Kasumi-1 (cell line): ENCODE results near the gene CEP78.
A peak's percentile ranks its signal among the peaks of the same experiment; 100 is the strongest.
"Not testable (repeated sequence)": the region's sequence is repeated elsewhere in the genome, so short reads cannot be mapped to it uniquely, and the experiment has no call there.

Source experiments
- DNase-seq, 2 experiments: peaks; one replicate each; lab custom pipeline; 2025; lab: John Stamatoyannopoulos, UW

CEP78 gene

GRCh38 chr9:78235256-78235761, 566 bp upstream of the CEP78 start:
- DNase-seq: no peak

DNA sequence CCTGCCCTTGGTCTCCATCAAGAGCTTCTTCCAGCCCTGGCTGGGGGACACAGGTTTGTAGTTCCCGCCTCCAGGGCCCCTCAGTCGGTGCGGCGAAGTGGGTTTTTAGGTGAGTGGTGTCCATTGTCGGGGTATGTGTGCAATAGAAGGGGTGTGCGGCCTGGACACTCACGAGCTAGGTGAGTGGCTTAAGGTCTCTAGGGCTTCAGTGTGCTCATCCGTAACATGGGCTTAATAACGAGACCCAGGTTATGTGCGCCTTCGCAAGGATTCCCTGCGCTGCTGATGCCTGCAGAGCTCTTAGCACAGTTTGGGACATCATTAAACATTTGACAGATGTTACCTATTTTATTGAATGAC, 656 bp downstream of the CEP78 start:
- DNase-seq: no peak

DNA sequence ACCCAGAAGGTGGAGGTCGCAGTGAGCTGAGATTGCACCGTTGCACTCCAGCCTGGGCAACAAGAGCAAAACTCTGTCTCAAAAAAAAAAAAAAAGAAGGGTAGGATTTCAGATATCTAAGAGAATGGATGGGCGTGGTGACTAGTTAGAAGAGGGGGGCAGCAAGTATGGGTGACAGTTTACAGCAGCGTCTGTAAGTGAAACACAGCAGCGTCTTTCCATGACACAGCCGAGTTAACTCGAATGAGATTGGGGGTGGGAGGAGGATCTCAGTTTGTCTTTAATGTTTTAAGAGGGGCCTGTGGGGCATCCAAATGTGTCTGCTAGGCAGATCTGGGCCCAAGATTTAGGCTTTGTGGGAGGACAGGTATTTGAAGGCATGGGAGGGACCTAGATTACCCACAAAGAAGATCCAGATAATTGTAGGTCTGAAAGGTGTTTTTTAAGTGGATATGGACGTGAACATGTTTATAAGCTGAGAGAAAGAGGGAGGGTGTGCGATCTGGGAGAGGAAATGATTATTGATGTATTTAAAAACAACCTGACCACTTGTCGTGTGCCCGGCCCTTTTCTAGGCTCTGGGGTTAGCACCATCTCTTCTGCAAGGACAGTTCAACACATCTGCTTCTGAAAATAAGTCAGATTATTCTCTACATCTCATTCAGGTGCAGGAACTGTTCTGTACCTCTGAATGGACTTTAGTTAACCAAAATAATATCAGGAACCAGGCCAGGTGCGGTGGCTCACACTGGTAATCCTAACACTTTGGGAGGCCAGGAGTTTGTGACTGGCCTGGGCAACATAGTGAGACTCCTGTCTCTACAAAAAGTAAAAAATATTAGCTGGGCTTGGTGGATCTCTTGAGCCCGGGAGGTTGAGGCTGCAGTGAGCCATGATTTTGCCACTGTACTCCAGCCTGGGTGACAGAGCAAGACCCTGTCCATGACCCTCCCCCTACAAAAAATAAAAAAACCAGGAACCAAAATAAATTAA, 2.5 kb downstream of the CEP78 start:
- no peak for DNase-seq

DNA sequence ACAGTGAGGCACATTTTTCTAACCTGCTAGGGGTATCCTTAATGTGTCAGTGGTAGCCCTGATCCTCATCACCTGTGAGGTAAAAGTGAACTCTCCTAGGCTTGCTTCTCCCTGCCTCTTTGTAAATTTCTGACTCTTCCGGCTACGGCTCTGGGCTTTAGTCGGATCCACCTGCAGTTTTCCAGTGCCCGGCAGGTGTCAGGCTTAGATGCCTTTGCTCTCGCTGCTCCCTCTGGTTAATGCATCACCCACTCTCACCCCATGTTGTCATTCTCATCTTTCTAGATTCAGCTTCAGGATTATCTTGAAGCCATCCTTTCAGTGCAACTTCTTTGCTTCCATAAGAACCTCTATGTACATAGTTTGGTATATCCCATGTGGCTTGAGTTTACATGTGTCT, 3.6 kb downstream of the CEP78 start:
- no peak for DNase-seq

DNA sequence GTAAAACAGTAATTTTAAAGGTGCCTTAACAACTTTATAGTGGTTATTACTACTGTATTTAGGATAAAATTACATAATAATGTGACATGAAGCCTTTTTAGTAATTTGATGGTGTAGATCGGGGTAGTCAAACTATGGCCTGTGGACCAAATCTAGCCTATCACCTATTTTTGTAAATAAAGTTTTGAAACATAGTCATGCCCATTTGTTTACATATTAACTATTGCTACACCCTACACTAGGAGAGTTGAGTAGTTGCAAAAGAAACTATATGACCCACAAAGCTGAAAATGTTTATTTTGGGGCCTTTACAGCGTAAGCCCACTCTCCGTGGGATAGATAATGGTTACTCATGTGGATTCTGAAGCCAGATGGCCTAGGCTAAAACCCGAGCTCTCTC, 6.2 kb downstream of the CEP78 start:
- DNase-seq: no peak

DNA sequence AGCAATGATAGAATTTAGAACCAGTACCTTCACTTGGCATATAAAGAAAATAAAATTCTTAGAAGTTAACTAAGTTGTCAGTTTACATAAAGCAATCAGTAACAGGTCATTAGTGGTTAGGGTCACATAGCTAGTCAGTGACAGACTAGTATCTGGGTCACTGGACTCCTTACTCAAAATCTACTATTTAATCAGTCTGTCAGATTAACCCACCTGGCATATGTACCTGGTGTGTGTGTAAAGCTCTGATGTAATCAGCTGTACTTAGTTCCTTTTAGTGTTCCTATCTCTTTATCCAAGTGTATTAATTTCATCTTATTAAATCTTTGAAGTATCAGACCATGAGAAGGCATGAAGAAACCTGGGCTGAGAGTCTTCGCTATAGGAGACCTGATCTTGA, 7.3 kb downstream of the CEP78 start:
- no peak for DNase-seq

GRCh38 chr9:78245401-78245800, 9.5 kb downstream of the CEP78 start:
- no peak for DNase-seq

- peak; percentile 29 to 65 for DNase-seq
Observed at GRCh38 chr9:78248635-78249034, 12.8 kb downstream of the CEP78 start.

DNA sequence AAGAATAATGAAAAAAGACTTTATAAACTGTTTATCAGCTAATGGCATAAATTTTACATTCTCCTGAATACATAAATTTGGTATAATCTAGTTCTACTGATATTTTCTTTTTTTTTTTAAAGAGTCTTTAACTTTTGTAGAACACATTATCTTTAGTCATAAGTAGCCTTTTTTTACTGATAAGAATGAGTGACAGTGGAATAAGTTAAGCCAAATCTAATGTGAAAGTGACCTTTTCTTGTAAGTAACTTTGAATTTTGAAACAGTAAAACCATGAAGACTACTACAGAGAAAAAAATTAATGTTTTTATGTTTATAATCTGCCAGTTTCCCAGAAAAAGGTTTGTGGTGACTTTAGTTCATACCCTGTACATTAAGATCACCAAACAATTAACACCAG, 13.7 kb downstream of the CEP78 start:
- DNase-seq: no peak

- DNase-seq: no peak
Observed at GRCh38 chr9:78252616-78253015, 16.7 kb downstream of the CEP78 start.

DNA sequence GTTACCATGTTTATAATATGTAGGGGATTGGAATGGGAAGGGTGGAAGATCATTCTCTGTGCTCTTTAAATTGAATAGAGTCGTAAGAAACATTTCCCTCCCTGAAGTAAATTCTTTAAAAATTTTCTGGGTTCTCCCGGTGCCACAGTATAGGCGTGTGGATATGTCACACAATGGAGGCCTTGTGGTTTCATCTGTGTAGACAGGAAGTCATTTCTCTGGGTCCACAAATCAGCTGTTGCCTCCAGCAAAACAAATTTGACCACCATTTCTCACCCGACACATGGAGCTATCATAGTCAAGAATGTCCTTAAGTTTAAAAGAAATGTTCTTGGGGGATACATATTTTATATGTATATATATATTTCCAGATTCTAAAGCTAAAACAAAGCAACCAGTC, 17.4 kb downstream of the CEP78 start:
- DNase-seq: no peak

DNA sequence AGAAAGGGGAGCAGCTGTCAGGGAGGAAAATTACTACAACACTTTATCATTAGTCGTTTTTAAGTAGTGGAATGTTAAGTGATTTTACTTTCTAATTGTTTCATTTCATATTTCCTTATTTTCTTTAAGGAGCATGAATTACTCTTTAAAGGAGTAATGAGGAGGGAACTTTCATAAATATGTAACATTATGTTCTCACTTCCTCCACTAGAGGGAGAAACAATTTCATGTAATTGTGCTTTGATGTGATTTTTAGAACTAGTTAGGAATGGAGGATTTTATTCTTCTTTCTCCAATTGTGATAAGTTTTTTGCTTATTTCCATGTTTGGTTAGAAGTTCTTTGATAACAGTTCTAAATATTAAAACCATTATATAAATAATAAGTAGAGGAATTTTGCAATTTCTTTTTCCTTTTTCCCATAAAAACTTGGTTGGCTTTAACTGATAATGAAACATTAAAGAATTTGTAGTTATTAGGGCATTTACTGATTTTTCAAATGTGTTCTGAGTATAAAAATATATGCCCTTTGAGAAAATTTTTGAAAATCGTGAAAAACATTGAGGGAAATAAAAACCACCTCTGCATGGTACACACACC, 25.6 kb downstream of the CEP78 start:
- DNase-seq: peak; percentile 37 to 68

GRCh38 chr9:78262655-78263054, 26.8 kb downstream of the CEP78 start:
- no peak for DNase-seq

DNA sequence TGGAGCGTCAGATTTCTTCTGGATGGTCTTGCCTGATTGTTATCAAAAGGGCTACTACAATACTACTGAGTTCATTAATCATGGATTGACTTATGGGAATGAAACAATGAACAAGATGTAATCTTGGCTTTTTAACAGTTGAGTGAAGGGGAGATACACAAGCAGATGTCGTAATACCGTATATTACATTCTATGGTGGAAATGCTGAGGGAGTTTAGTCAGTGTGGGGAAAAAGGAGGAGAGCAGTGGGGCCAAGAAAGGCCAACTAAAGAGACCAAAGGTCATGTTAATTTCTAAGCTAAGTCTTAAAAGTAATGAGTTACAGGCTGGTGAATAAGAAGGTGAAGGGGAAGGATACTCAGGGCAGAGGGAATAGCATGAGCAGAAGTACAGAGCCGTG, 32.0 kb downstream of the CEP78 start:
- DNase-seq: no peak

- no peak for DNase-seq
Observed at GRCh38 chr9:78269784-78270183, 33.9 kb downstream of the CEP78 start.

DNA sequence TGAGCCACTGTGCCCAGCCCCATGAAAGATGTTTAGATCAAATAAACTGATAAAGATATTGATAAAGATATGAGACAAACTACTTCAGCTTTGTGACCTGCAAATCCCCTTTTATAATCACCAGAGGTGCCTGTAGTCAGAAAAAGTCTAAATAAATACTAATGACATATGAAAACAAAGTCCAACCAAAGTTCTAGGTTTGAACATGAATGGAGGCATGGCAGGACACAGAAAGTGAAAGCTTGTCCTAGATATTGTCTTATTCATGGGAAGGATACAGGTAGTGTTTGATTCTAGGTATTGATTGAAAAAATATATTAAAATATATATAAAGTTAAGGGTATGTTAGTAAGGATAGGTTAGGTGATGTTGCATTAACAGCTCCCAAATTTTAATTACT, 36.4 kb downstream of the CEP78 start:
- DNase-seq: no peak

GRCh38 chr9:78273761-78274160, 37.9 kb downstream of the CEP78 start:
- no peak for DNase-seq

GRCh38 chr9:78278177-78278777, 42.4 kb downstream of the CEP78 start:
- DNase-seq: no peak

DNA sequence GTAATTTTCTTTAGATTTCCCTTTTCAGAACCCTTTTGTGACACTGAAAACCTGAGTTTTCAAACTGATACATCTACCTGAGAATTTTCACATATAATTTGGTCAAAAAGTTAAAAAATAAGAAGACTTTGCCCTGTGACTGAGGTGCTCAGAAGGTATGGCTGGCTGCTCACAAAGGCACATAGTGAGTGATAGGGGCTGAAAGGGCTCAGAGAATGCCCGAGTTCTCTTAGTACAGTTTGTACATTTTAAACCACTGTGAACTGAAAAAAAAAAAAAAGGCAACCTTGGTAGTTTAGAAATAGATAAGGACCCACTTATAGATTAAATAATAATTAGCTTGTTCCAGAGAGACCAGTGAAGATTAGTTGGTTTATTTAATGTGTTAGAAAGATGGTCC, 42.9 kb downstream of the CEP78 start:
- no peak for DNase-seq

DNA sequence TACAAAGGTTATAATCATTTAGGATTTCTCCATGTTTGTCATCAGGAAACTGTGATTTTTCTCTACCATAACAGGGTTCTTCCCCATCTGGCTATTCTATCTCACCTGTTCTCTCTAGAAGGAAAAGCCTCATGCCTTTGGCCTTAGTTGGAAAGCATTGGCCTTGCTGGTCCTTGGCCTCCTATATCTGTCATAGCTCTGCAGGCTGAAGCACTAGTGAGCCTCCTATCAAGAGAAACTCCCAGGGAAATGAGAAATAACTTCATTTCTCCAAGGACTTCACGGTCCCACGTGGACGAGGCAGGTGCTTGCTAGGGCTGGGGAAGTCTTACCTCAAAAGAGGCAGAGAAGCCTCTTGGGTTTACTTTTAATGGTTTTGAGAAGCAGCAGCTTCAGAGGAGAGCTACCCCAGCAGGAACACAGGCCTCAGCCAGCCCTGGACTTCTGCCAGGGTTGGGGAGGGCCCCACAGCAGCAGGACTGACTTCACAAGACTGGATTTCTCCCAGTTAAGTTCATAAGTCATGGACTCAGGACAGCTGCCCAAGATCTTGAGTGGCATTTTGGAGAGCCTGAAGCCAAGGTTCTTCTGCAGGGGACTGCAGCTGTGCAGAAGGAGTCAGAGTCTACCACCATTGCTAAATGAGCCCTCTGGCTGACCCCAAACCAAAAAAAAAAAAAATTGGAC, 45.2 kb downstream of the CEP78 start:
- DNase-seq: peak; percentile 12 to 35

DNA sequence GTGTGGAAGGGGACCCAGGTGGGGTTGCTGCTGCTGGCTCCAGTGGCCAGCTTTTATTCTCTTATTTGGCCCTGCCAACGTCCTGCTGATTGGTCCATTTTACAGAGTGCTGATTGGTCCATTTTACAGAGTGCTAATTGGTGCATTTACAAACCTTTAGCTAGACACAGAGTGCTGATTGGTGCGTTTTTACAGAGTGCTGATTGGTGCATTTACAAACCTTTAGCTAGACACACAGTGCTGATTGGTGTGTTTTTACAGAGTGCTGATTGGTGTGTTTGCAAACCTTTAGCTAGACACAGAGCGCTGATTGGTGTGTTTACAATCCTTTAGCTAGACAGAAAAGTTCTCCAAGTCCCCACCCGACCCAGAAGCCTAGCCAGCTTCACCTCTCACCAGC, 48.3 kb downstream of the CEP78 start:
- DNase-seq: not testable (repeated sequence)

GRCh38 chr9:78286125-78286524, 50.2 kb downstream of the CEP78 start:
- DNase-seq: no peak
